Neural cell (in vitro differentiated cells): ENCODE results near the gene ADARB2. TPM values are rescaled to one million over a fixed set of nuclear protein-coding genes. Genes with fewer than 3 reads are reported as not detected.

ENCODE experiments used
- H2AFZ ChIP-seq: fragments of 200-600, 300-800 bp; sonication (generic), shearing (Covaris generic); 2 replicates; pipeline ENCODE4 v1.6.0; 2014; ENCODE audit warnings: low read depth, mild to moderate bottlenecking, antibody characterized with exemption, low read length, moderate library complexity
- H3F3A ChIP-seq: fragments of 200-600 bp; shearing (Covaris generic); 2 replicates; pipeline ENCODE4 v1.6.1; 2016; ENCODE audit warnings: mild to moderate bottlenecking, moderate library complexity, mixed read lengths, antibody characterized with exemption, low read length; ENCODE audit not compliant: insufficient read depth, poor library complexity, severe bottlenecking
- H3K27ac ChIP-seq: fragments of 200-600, 300-800 bp; sonication (generic), shearing (Covaris generic); 2 replicates; pipeline ENCODE4 v1.5.1; 2014; ENCODE audit warnings: mild to moderate bottlenecking, low read length, moderate library complexity
- H3K27me3 ChIP-seq: fragments of 300-800, 200-600 bp; sonication (generic), shearing (Covaris generic); 2 replicates; pipeline ENCODE4 v1.6.0; 2014; ENCODE audit warnings: mild to moderate bottlenecking, low read depth, low read length, moderate library complexity; ENCODE audit not compliant: insufficient read depth
- H3K36me3 ChIP-seq: fragments of 300-800, 200-600 bp; sonication (generic), shearing (Covaris generic); 2 replicates; pipeline ENCODE4 v1.5.1; 2014; ENCODE audit warnings: mild to moderate bottlenecking, antibody characterized with exemption, low read length, moderate library complexity; ENCODE audit not compliant: insufficient read depth
- H3K4me2 ChIP-seq: fragments of 300-800, 200-600 bp; sonication (generic), shearing (Covaris generic); 2 replicates; pipeline ENCODE4 v1.6.0; 2014; ENCODE audit warnings: mild to moderate bottlenecking, low read length
- H3K4me3 ChIP-seq: fragments of 300-800, 200-600 bp; sonication (generic), shearing (Covaris generic); 2 replicates; pipeline ENCODE4 v1.5.1; 2014; ENCODE audit warnings: mild to moderate bottlenecking, low read length, moderate library complexity
- H3K79me2 ChIP-seq: fragments of 200-600 bp; shearing (Covaris generic); replicated peaks from 2 replicates; pipeline ENCODE4 v1.6.0; 2014; ENCODE audit warnings: mild to moderate bottlenecking, low read length, moderate library complexity; ENCODE audit not compliant: insufficient read depth
- H3K9ac ChIP-seq: fragments of 300-800, 200-600 bp; sonication (generic), shearing (Covaris generic); 2 replicates; pipeline ENCODE4 v1.6.1; 2016; ENCODE audit warnings: mild to moderate bottlenecking, low read length, mixed read lengths
- H3K9me2 ChIP-seq: fragments of 200-600 bp; shearing (Covaris generic); 2 replicates; pipeline ENCODE4 v1.6.1; 2016; ENCODE audit warnings: mild to moderate bottlenecking, low read length, mixed read lengths; ENCODE audit not compliant: insufficient read depth
- H3K9me3 ChIP-seq: fragments of 200-600, 300-800 bp; sonication (generic), shearing (Covaris generic); 2 replicates; pipeline ENCODE4 v1.6.1; 2016; ENCODE audit warnings: mild to moderate bottlenecking, mixed run types, low read length, moderate library complexity, mixed read lengths
- H4K20me1 ChIP-seq: fragments of 200-600 bp; shearing (Covaris generic); 2 replicates; pipeline ENCODE4 v1.6.1; 2016; ENCODE audit warnings: mild to moderate bottlenecking, mixed run types; ENCODE audit not compliant: insufficient read depth
- EP300 ChIP-seq: fragments of 450-650 bp; conservative IDR thresholded peaks from 2 replicates; pipeline ENCODE4 v1.6.1; 2014; ENCODE audit warnings: antibody characterized with exemption, mild to moderate bottlenecking, moderate library complexity; ENCODE audit not compliant: poor library complexity, severe bottlenecking
- EZH2 ChIP-seq: fragments of 200-600, 300-800 bp; shearing (Covaris generic), sonication (generic); IDR thresholded peaks from 2 replicates; pipeline ENCODE4 v1.6.1; 2014; ENCODE audit warnings: antibody characterized with exemption, low read length, borderline replicate concordance, mild to moderate bottlenecking; ENCODE audit not compliant: insufficient read depth, poor library complexity, severe bottlenecking
- MXI1 ChIP-seq: fragments of 450-650 bp; conservative IDR thresholded peaks from 2 replicates; pipeline ENCODE4 v1.6.1; 2014; ENCODE audit warnings: antibody characterized with exemption, mild to moderate bottlenecking; ENCODE audit not compliant: poor library complexity, severe bottlenecking
- POLR2AphosphoS5 ChIP-seq: IDR thresholded peaks from 2 replicates; pipeline ENCODE4 v1.6.1; 2012
- RAD21 ChIP-seq: fragments of 450-650 bp; conservative IDR thresholded peaks from 2 replicates; pipeline ENCODE4 v1.6.1; 2014; ENCODE audit warnings: antibody characterized with exemption, mild to moderate bottlenecking, moderate library complexity
- SMC3 ChIP-seq: fragments of 450-650 bp; conservative IDR thresholded peaks from 2 replicates; pipeline ENCODE4 v1.6.1; 2014; ENCODE audit warnings: antibody characterized with exemption, mild to moderate bottlenecking, moderate library complexity; ENCODE audit not compliant: poor library complexity
- TAF1 ChIP-seq: IDR thresholded peaks from 2 replicates; pipeline ENCODE4 v1.6.1; 2012; ENCODE audit warnings: low read depth
- polyA plus RNA-seq: library from polyadenylated mRNA; depleted of rRNA; stranded (reverse); fragments of >200 nt; gene quantifications from 2 replicates; pipeline ENCODE4 v1.2.3, GENCODE V29; 2014
- TF ChIP-seq, protein P1 (sequence below): fragments of 450-650 bp; IDR thresholded peaks from 2 replicates; pipeline ENCODE4 v1.5.1; 2014; ENCODE audit warnings: antibody characterized with exemption, mild to moderate bottlenecking, moderate library complexity; ENCODE audit not compliant: poor library complexity, severe bottlenecking
- TF ChIP-seq, protein P2 (sequence below): IDR thresholded peaks from 2 replicates; pipeline ENCODE4 v1.6.1; 2012; ENCODE audit warnings: borderline replicate concordance

ADARB2 gene
- polyA plus RNA-seq, 1 donor from 2014 or later = 3.6 TPM

DNA sequence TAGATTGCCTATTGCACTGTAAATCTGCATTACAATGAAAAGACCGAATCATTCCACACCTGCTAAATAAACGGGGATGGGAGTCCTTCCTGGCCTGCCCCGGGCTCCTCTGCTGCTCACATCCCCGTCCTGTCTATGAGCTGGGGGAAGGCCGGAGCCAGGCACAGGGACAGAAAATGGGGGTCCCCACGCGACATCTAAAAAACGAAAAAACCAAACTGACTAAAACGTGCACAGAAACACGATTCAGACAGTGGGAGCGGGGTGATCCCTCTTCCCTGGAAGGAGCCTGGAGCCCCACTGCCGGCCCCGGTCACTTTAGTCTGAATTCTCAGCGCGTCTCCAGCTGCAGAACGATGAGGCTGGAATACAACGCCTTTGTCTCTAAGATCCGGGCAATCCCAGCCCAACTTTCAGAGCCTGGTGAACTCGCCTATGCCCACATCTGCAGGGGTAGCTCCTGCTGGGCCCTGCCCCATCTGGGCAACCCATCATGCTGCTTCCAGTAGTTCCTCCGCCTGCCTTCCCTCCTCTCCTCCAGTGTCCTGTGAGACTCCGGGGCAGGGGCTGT lies 78.0 kb downstream of the ADARB2 start:
- no peaks in the 10 kb centered on the region for H3K79me2 ChIP-seq
- no peaks in the 10 kb centered on the region for H4K20me1 ChIP-seq
- H3F3A ChIP-seq = no peaks in the 10 kb centered on the region
- no peak overlapping the region for H3K4me3 ChIP-seq
- H2AFZ ChIP-seq = no peak overlapping the region
- no peak overlapping the region for H3K9ac ChIP-seq
- no peak overlapping the region for H3K27ac ChIP-seq
- H3K4me2 ChIP-seq = no peak overlapping the region
- TF ChIP-seq EP300 (no peak), MXI1 (no peak), RAD21 (no peak), EZH2 (no peak), TAF1 (no peak), POLR2AphosphoS5 (no peak), SMC3 (no peak)
- TF ChIP-seq, protein P1, sequence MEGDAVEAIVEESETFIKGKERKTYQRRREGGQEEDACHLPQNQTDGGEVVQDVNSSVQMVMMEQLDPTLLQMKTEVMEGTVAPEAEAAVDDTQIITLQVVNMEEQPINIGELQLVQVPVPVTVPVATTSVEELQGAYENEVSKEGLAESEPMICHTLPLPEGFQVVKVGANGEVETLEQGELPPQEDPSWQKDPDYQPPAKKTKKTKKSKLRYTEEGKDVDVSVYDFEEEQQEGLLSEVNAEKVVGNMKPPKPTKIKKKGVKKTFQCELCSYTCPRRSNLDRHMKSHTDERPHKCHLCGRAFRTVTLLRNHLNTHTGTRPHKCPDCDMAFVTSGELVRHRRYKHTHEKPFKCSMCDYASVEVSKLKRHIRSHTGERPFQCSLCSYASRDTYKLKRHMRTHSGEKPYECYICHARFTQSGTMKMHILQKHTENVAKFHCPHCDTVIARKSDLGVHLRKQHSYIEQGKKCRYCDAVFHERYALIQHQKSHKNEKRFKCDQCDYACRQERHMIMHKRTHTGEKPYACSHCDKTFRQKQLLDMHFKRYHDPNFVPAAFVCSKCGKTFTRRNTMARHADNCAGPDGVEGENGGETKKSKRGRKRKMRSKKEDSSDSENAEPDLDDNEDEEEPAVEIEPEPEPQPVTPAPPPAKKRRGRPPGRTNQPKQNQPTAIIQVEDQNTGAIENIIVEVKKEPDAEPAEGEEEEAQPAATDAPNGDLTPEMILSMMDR = no peak
- TF ChIP-seq, protein P2, sequence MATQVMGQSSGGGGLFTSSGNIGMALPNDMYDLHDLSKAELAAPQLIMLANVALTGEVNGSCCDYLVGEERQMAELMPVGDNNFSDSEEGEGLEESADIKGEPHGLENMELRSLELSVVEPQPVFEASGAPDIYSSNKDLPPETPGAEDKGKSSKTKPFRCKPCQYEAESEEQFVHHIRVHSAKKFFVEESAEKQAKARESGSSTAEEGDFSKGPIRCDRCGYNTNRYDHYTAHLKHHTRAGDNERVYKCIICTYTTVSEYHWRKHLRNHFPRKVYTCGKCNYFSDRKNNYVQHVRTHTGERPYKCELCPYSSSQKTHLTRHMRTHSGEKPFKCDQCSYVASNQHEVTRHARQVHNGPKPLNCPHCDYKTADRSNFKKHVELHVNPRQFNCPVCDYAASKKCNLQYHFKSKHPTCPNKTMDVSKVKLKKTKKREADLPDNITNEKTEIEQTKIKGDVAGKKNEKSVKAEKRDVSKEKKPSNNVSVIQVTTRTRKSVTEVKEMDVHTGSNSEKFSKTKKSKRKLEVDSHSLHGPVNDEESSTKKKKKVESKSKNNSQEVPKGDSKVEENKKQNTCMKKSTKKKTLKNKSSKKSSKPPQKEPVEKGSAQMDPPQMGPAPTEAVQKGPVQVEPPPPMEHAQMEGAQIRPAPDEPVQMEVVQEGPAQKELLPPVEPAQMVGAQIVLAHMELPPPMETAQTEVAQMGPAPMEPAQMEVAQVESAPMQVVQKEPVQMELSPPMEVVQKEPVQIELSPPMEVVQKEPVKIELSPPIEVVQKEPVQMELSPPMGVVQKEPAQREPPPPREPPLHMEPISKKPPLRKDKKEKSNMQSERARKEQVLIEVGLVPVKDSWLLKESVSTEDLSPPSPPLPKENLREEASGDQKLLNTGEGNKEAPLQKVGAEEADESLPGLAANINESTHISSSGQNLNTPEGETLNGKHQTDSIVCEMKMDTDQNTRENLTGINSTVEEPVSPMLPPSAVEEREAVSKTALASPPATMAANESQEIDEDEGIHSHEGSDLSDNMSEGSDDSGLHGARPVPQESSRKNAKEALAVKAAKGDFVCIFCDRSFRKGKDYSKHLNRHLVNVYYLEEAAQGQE = no peak
- H3K36me3 ChIP-seq = no peaks in the 10 kb centered on the region
- no peaks in the 10 kb centered on the region for H3K27me3 ChIP-seq
- H3K9me2 ChIP-seq = no peaks in the 10 kb centered on the region
- no peaks in the 10 kb centered on the region for H3K9me3 ChIP-seq

DNA sequence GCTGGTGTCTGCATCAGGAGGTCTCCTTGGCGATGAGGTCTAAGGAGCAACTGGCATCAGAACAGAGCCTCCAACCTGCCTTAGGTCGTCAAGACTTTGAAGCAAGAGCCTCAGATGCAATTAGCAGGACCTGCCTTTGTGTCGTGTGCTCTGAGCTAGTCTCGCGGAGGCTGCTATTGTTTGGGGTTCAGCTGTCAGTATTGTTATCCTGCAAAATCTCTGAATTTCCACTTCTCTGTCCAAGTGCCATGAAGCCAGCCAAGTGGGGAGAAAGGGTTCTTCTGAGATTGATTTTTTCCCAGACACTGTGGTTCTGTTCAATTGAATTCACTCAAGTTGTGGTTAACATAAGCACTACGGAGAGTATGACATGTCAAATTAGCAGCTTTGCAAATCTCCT lies 78.7 kb downstream of the ADARB2 start:
- no peaks in the 10 kb centered on the region for H3K9me2 ChIP-seq
- no peaks in the 10 kb centered on the region for H3K36me3 ChIP-seq
- H3F3A ChIP-seq = no peaks in the 10 kb centered on the region
- no peak overlapping the region for H3K4me3 ChIP-seq
- TF ChIP-seq RAD21 (no peak), TAF1 (no peak), MXI1 (no peak), EP300 (no peak), POLR2AphosphoS5 (no peak), SMC3 (no peak), EZH2 (no peak)
- TF ChIP-seq, protein P2 = no peak
- TF ChIP-seq, protein P1 = no peak
- no peaks in the 10 kb centered on the region for H3K27me3 ChIP-seq
- no peak overlapping the region for H2AFZ ChIP-seq
- no peak overlapping the region for H3K9ac ChIP-seq
- H3K79me2 ChIP-seq = no peaks in the 10 kb centered on the region
- H3K4me2 ChIP-seq = no peak overlapping the region
- H3K9me3 ChIP-seq = no peaks in the 10 kb centered on the region
- no peak overlapping the region for H3K27ac ChIP-seq
- H4K20me1 ChIP-seq = no peaks in the 10 kb centered on the region
